Endothelial cell of umbilical vein (primary cell): ENCODE measurements around the gene NR3C2. TPM values are rescaled to one million over a fixed set of nuclear protein-coding genes. Genes with fewer than 3 reads are reported as not detected.

ENCODE experiments used
- BruUV-seq: library from RNA; stranded (reverse); fragments of 400-500 nt; replicated peaks from 2 replicates; lab custom pipeline; 2021; lab: Mats Ljungman, UMichigan
- CTCF ChIA-PET: fragments of 300-600, 350-600 bp; sonication (Branson Sonifier 250); formaldehyde crosslinking; loops from one replicate; lab custom pipeline; 2021; ENCODE audit warnings: antibody characterized with exemption, inconsistent platforms; lab: Charles Lee
- POLR2A ChIA-PET: fragments of 300-600, 350-600 bp; sonication (Branson Sonifier 250); formaldehyde crosslinking; loops from one replicate; lab custom pipeline; 2021; ENCODE audit warnings: antibody characterized with exemption, inconsistent platforms; lab: Charles Lee
- DNase-seq: peaks from one replicate; pipeline ENCODE4 v3.0.0-alpha.2; 2011; ENCODE audit warnings: low read depth, low spot score
- FAIRE-seq: peaks from 2 replicates; lab custom pipeline; 2011; peaks lifted over from hg19 to GRCh38; lab: Jason Lieb, UNC
- H2AFZ ChIP-seq: 2 replicates; pipeline ENCODE4 v1.6.0; 2012; ENCODE audit warnings: low read depth, low read length, control low read depth, inconsistent platforms
- H3K27ac ChIP-seq: 2 replicates; pipeline ENCODE4 v1.5.1; 2011; ENCODE audit warnings: low read depth, mild to moderate bottlenecking, control low read depth, low read length, moderate library complexity; ENCODE audit not compliant: insufficient read depth
- H3K27me3 ChIP-seq, 2 experiments: 2 replicates each; pipeline versions ENCODE4 v1.6.0 to v1.6.1; 2011; ENCODE audit warnings: low read length in 2 of 2, mixed read lengths in 1 of 2; ENCODE audit not compliant: control insufficient read depth in 2 of 2, insufficient read depth in 2 of 2
- H3K36me3 ChIP-seq, 2 experiments: 2 replicates in 1 of 2; 3 replicates in 1 of 2; pipeline ENCODE4 v1.5.1; 2011; ENCODE audit warnings: low read length in 2 of 2, mild to moderate bottlenecking in 1 of 2, moderate library complexity in 1 of 2; ENCODE audit not compliant: control insufficient read depth in 2 of 2, insufficient read depth in 2 of 2; ENCODE audit errors: extremely low read depth in 1 of 2
- H3K4me1 ChIP-seq: 3 replicates; pipeline ENCODE4 v1.5.1; 2011; ENCODE audit warnings: mild to moderate bottlenecking, low read length; ENCODE audit not compliant: control insufficient read depth, insufficient read depth; ENCODE audit errors: extremely low read depth
- H3K4me2 ChIP-seq: 2 replicates; pipeline ENCODE4 v1.6.1; 2011; ENCODE audit warnings: low read length, control low read depth, mixed read lengths; ENCODE audit not compliant: insufficient read depth
- H3K4me3 ChIP-seq, 3 experiments: fragments of 200-600 bp in 1 of 3; sonication (generic), shearing (Covaris generic) in 1 of 3; replicated peaks in 1 of 3; 2 replicates each; pipeline ENCODE4 v1.5.1; 2011 to 2016; ENCODE audit warnings: control low read depth in 3 of 3, low read length in 3 of 3, mild to moderate bottlenecking in 2 of 3, inconsistent platforms in 1 of 3, low read depth in 1 of 3, moderate library complexity in 1 of 3; ENCODE audit not compliant: insufficient read depth in 1 of 3
- H3K79me2 ChIP-seq: 2 replicates; pipeline ENCODE4 v1.6.0; 2012; ENCODE audit warnings: low read length, inconsistent platforms; ENCODE audit not compliant: control insufficient read depth, insufficient read depth
- H3K9ac ChIP-seq: replicated peaks from 2 replicates; pipeline ENCODE3; 2011; ENCODE audit warnings: low read length, control low read depth; ENCODE audit not compliant: insufficient read depth; ENCODE audit errors: extremely low read depth
- H3K9me1 ChIP-seq: replicated peaks from 3 replicates; pipeline ENCODE4 v1.6.0; 2011; ENCODE audit warnings: mild to moderate bottlenecking, low read length; ENCODE audit not compliant: control insufficient read depth, insufficient read depth; ENCODE audit errors: extremely low read depth
- H3K9me3 ChIP-seq: replicated peaks from 2 replicates; pipeline ENCODE4 v1.5.1; 2012; ENCODE audit warnings: low read length, inconsistent platforms; ENCODE audit not compliant: control insufficient read depth, insufficient read depth
- H4K20me1 ChIP-seq: replicated peaks from 2 replicates; pipeline ENCODE3; 2011; ENCODE audit warnings: mild to moderate bottlenecking, low read length; ENCODE audit not compliant: control insufficient read depth, insufficient read depth; ENCODE audit errors: extremely low read depth
- EZH2 ChIP-seq: IDR thresholded peaks from 2 replicates; pipeline ENCODE4 v1.6.1; 2012; ENCODE audit warnings: borderline replicate concordance, low read depth, mild to moderate bottlenecking, moderate library complexity, low read length, inconsistent platforms; ENCODE audit not compliant: severe bottlenecking
- FOS ChIP-seq: IDR thresholded peaks from 2 replicates; pipeline ENCODE4 v1.6.1; 2011; ENCODE audit warnings: mild to moderate bottlenecking, low read length, moderate library complexity, borderline replicate concordance; ENCODE audit not compliant: insufficient read depth
- GATA2 ChIP-seq: IDR thresholded peaks from 2 replicates; pipeline ENCODE4 v1.7.0; 2011; ENCODE audit warnings: low read depth, mild to moderate bottlenecking, moderate library complexity, mixed read lengths, low read length; ENCODE audit not compliant: insufficient read length, insufficient read depth
- JUN ChIP-seq: IDR thresholded peaks from 2 replicates; pipeline ENCODE4 v1.6.1; 2011; ENCODE audit warnings: borderline replicate concordance, low read depth; ENCODE audit not compliant: insufficient read length, insufficient read depth
- MYC ChIP-seq: IDR thresholded peaks from one replicate; pipeline ENCODE4 v1.6.1; 2011; ENCODE audit warnings: mild to moderate bottlenecking, low read depth, low read length
- POLR2A ChIP-seq: IDR thresholded peaks from 2 replicates; pipeline ENCODE4 v1.6.1; 2012; ENCODE audit warnings: low read depth, mild to moderate bottlenecking, control low read depth, low read length
- POLR2AphosphoS5 ChIP-seq: IDR thresholded peaks from 2 replicates; pipeline ENCODE4 v1.6.1; 2012; ENCODE audit warnings: low read depth, mild to moderate bottlenecking, control low read depth, low read length, moderate library complexity; ENCODE audit not compliant: insufficient read depth
- dilution Hi-C: fragments of 300-500 bp; cut with MboI; formaldehyde crosslinking; loops from one replicate; pipeline ENCODE4 v1.15.0; 2019; ENCODE audit warnings: low sequenced_read_pairs; ENCODE audit not compliant: extremely low pct_ligation_motif_present
- intact Hi-C: fragments of 100-400 bp; cut with micrococcal nuclease; formaldehyde crosslinking; loops from one replicate; pipeline ENCODE4 v1.10.0; 2022
- polyA plus RNA-seq, 4 experiments: library from polyadenylated mRNA; depleted of rRNA in 3 of 4; stranded (reverse) in 3 of 4; unstranded in 1 of 4; fragments of >200 nt; gene quantifications; 2 replicates each; pipeline versions ENCODE4 v1.2.1 to v1.2.3, GENCODE V29; 2011 to 2012; ENCODE audit warnings: missing spikeins in 1 of 4
- total RNA-seq: library from RNA; stranded (reverse); gene quantifications from 2 replicates; pipeline ENCODE4 v1.2.3, GENCODE V29; 2021
- TF ChIP-seq, protein P1 (sequence below): IDR thresholded peaks from 2 replicates; pipeline ENCODE4 v1.6.1; 2011; ENCODE audit not compliant: insufficient read depth, insufficient read length
- TF ChIP-seq, protein P2 (sequence below), 2 donors: IDR thresholded peaks; 1 replicate in 1 of 2; 2 replicates in 1 of 2; pipeline ENCODE4 v1.5.1; 2011; ENCODE audit warnings: low read length in 2 of 2, mild to moderate bottlenecking in 2 of 2, moderate library complexity in 2 of 2, control low read depth in 1 of 2, inconsistent platforms in 1 of 2, low read depth in 1 of 2; ENCODE audit not compliant: insufficient read depth in 1 of 2; ENCODE audit errors: extremely low read depth in 1 of 2

The NR3C2 gene
- total and polyA plus RNA-seq, 2 donors (not counting 3 experiments of a cell fraction or from before 2014, with no cell fraction given), result 4.8 to 16.4 TPM

DNA sequence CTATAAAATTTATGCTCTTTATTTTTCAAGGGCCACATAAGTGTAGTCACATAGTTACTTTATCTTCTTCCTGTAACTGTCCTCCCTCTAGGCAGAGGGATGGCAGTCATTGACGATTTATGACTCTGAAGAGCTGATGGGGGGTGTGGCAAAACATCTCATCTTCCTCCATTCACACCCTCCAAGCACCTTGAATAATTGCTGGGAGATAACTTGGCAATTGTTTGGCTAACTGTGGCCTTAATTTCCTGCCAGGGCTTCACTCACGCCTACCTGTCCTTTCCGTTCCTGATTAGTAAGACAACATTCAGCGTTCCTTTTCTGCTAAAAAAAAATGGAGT, 381.1 kb downstream of the NR3C2 start:
- no peaks in the 10 kb centered on the region for H3K79me2 ChIP-seq
- H3K4me2 ChIP-seq, result no peak overlapping the region
- H4K20me1 ChIP-seq, result no peaks in the 10 kb centered on the region
- H2AFZ ChIP-seq, result no peak overlapping the region
- intact Hi-C loops (no loop called here), dilution Hi-C loops (no loop called here)
- FAIRE-seq (no peak), DNase-seq (no peak)
- CTCF ChIA-PET, result interaction anchor here (1.3 kb wide), 1 partner anchor 194 kb away, joined by 4 read pairs; no protein-coding TSS in a partner anchor
- POLR2A ChIA-PET, result no interaction called here
- peaks cover 2 to 3% of the 10 kb centered on the region in 2 experiments for H3K36me3 ChIP-seq
- no peak overlapping the region for H3K27ac ChIP-seq
- H3K9me1 ChIP-seq, result no peaks in the 10 kb centered on the region
- no TSS peak for BruUV-seq
- no peak overlapping the region for H3K9ac ChIP-seq
- H3K27me3 ChIP-seq, result no peaks in the 10 kb centered on the region
- TF ChIP-seq JUN, result no peak
- TF ChIP-seq FOS, result no peak
- TF ChIP-seq MYC, result no peak
- no peak for TF ChIP-seq POLR2AphosphoS5
- no peak for TF ChIP-seq GATA2
- TF ChIP-seq, protein P1, sequence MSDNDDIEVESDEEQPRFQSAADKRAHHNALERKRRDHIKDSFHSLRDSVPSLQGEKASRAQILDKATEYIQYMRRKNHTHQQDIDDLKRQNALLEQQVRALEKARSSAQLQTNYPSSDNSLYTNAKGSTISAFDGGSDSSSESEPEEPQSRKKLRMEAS, result no peak
- no peak for TF ChIP-seq EZH2
- TF ChIP-seq, protein P2, sequence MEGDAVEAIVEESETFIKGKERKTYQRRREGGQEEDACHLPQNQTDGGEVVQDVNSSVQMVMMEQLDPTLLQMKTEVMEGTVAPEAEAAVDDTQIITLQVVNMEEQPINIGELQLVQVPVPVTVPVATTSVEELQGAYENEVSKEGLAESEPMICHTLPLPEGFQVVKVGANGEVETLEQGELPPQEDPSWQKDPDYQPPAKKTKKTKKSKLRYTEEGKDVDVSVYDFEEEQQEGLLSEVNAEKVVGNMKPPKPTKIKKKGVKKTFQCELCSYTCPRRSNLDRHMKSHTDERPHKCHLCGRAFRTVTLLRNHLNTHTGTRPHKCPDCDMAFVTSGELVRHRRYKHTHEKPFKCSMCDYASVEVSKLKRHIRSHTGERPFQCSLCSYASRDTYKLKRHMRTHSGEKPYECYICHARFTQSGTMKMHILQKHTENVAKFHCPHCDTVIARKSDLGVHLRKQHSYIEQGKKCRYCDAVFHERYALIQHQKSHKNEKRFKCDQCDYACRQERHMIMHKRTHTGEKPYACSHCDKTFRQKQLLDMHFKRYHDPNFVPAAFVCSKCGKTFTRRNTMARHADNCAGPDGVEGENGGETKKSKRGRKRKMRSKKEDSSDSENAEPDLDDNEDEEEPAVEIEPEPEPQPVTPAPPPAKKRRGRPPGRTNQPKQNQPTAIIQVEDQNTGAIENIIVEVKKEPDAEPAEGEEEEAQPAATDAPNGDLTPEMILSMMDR (IDR thresholded peaks at IDR 0.05; ENCODE audit: extremely low read depth in 1 of 2, insufficient read depth in 1 of 2, low read depth in 1 of 2, low read length in 2 of 2), result no peak
- no peak for TF ChIP-seq POLR2A
- H3K4me3 ChIP-seq, result no peak overlapping the region
- H3K9me3 ChIP-seq, result no peaks in the 10 kb centered on the region
- no peaks in the 10 kb centered on the region for H3K4me1 ChIP-seq
